Ovary (tissue), 9 donors: Measurements from ENCODE around the gene TRRAP. TPM values are rescaled to one million over a fixed set of nuclear protein-coding genes. Genes with fewer than 3 reads are reported as not detected.

ENCODE experiments used
- DNase-seq, 5 donors: peaks; one replicate each; pipeline ENCODE4 v3.0.0-alpha.2; 2019 to 2020
- H3K27ac ChIP-seq, 2 donors: fragments of 200-600 bp; one replicate each; pipeline versions ENCODE4 v1.5.1 to v1.8.0; 2019 to 2022
- H3K27me3 ChIP-seq: fragments of 200-600 bp; one replicate; pipeline ENCODE4 v1.8.0; 2022
- H3K36me3 ChIP-seq: fragments of 200-600 bp; sonication (generic); one replicate; pipeline ENCODE4 v1.5.1; 2019
- H3K4me1 ChIP-seq: one replicate; pipeline ENCODE4 v1.8.1; 2013; ENCODE audit warnings: mild to moderate bottlenecking, moderate library complexity; ENCODE audit not compliant: insufficient read depth
- H3K4me3 ChIP-seq: fragments of 200-600 bp; sonication (generic); one replicate; pipeline ENCODE4 v1.5.1; 2017
- H3K9me3 ChIP-seq, 2 donors: fragments of 200-600 bp in 1 of 2; sonication (generic) in 1 of 2; one replicate each; pipeline versions ENCODE4 v1.5.1 to v1.8.1; 2013 to 2019; ENCODE audit warnings: mild to moderate bottlenecking in 1 of 2, moderate library complexity in 1 of 2
- CTCF ChIP-seq, 3 donors: fragments of 450-650 bp in 2 of 3; fragments of 200-600 bp in 1 of 3; IDR thresholded peaks; one replicate each; pipeline versions ENCODE4 v1.5.1 to v1.8.0; 2016 to 2022; ENCODE audit warnings: antibody characterized with exemption in 3 of 3, mild to moderate bottlenecking in 1 of 3
- EP300 ChIP-seq: sonication (generic); formaldehyde crosslinking; IDR thresholded peaks from one replicate; pipeline ENCODE4 v1.6.1; 2017; ENCODE audit warnings: antibody characterized with exemption
- POLR2A ChIP-seq: fragments of 450-650 bp; IDR thresholded peaks from one replicate; pipeline ENCODE4 v1.6.1; 2017; ENCODE audit warnings: antibody characterized with exemption, mild to moderate bottlenecking, moderate library complexity
- WGBS, 3 donors: extraction: QIAGEN DNeasy Blood & Tissue Kit in 1 of 3; methylation state at CpG; one replicate each; pipeline versions ENCODE4 v1.1.5 to v1.1.7; 2013 to 2017; 5-methylcytosine and 5-hydroxymethylcytosine counted together
- intact Hi-C, 4 donors: fragments of 100-400 bp; cut with DNase I; formaldehyde crosslinking; loops; one replicate each; pipeline versions ENCODE4 v1.11.0 to v1.15.1; 2022 to 2023
- polyA plus RNA-seq, 2 donors: library from polyadenylated mRNA; stranded (reverse); fragments of 200-250 nt in 1 of 2; fragments of 350-450 nt in 1 of 2; fragmentation: Illumina TruSeq in 1 of 2; extraction: RNeasy Lipid Tissue Mini Kit (QIAGEN cat#74804) in 1 of 2; gene quantifications; one replicate each; pipeline ENCODE4 v1.2.3, GENCODE V29; 2013 to 2014
- total RNA-seq, 7 donors: library from RNA; depleted of rRNA in 2 of 7; stranded (reverse); fragments of >200 nt in 2 of 7; fragmentation: NEBNext Ultra II Directional in 3 of 7; extraction: Animal tissue kit (Norgen Biotek cat#: 25700) in 3 of 7; gene quantifications; one replicate each; pipeline versions ENCODE4 v1.1.0 to v1.2.4, GENCODE V29; 2016 to 2023
- donor health status: DM: no; HTN: no; CAD: no; lungs with moderate emphysema.
- donor health status: DM: no; HTN: no; CAD: no.
- donor health status: Bipolar disorder and iron deficiency.
- donor health status: DM: yes; HTN: yes; CAD: no.
- donor health status: DM: no; HTN: no; CAD: no.
- donor health status: DM: yes; HTN: yes; CAD: no.

TRRAP gene
- total and polyA plus RNA-seq, 9 donors = 15.9 to 47.9 (median 36.6) TPM

GRCh38 chr7:98899816-98900215 is 21.5 kb downstream of the TRRAP start:
- no peaks in the 10 kb centered on the region for H3K4me1 ChIP-seq
- no peaks in the 10 kb centered on the region for H3K9me3 ChIP-seq
- H3K36me3 ChIP-seq = no peaks in the 10 kb centered on the region
- no peak overlapping the region for H3K27ac ChIP-seq
- no peaks in the 10 kb centered on the region for H3K27me3 ChIP-seq
- no peak for DNase-seq
- WGBS, 3 donors = 87 to 90% (median 90%) methylated on average over 7 of the region's 7 CpGs
- no peak overlapping the region for H3K4me3 ChIP-seq
- TF ChIP-seq POLR2A (no peak), CTCF (IDR thresholded peaks at IDR 0.05) (no peak), EP300 (no peak)
- intact Hi-C loops = no loop called here

DNA sequence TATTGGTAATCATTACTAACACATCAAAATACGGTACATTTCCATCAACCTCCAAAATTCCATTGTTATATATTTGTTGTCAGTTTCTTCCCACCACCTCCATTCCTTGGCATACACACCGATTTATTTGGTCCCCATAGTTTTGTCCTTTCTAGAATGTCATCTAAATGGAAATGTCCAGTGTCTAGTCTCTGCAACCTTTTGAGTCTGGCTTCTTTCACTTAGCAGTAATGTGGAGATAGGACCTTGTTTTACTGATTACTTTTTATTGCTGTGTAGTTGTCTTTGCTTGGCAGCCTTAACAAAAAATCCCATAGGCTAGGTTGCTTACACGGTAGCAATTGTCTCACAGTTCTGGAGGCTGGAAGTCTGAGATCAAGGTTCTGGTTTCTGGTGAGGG is 22.5 kb downstream of the TRRAP start:
- Histone ChIP-seq H3K27me3 (no peaks in the 10 kb centered on the region), H3K9me3 (no peaks in the 10 kb centered on the region), H3K4me1 (no peaks in the 10 kb centered on the region), H3K27ac (no peak overlapping the region), H3K4me3 (no peak overlapping the region), H3K36me3 (no peaks in the 10 kb centered on the region)
- TF ChIP-seq EP300 = no peak
- no peak for TF ChIP-seq CTCF (IDR thresholded peaks at IDR 0.05)
- no peak for TF ChIP-seq POLR2A
- 90 to 95% (median 92%) methylated on average over 3 of the region's 3 CpGs for whole genome bisulfite sequencing, 3 donors
- no peak for DNase-seq
- intact Hi-C loops = no loop called here

DNA sequence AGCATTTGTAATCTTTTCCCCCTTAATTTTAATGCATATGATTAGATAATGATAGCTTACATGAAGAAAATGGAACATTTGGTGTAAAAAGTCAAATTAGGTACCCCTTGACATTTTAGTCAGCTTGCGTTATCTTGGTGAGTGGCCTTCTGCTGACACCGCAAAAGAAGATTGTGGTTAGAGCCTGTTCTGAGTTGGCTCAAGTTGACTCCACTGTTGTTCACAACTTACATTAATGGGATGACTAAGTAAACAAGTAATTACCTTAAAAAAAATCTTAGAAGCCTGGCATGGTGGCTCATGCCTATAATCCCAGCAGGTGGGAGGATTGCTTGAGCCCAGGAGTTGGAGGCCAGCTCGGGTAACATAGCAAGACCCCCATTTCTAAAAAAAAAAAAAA is 24.2 kb downstream of the TRRAP start:
- H3K36me3 ChIP-seq = no peaks in the 10 kb centered on the region
- intact Hi-C loops = no loop called here
- no peaks in the 10 kb centered on the region for H3K27me3 ChIP-seq
- TF ChIP-seq CTCF (IDR thresholded peaks at IDR 0.05) (no peak), POLR2A (no peak), EP300 (no peak)
- H3K27ac ChIP-seq = no peak overlapping the region
- WGBS, 3 donors = 87 to 89% (median 88%) methylated on average over 3 of the region's 3 CpGs
- no peaks in the 10 kb centered on the region for H3K9me3 ChIP-seq
- no peak overlapping the region for H3K4me3 ChIP-seq
- no peaks in the 10 kb centered on the region for H3K4me1 ChIP-seq
- no peak for DNase-seq

DNA sequence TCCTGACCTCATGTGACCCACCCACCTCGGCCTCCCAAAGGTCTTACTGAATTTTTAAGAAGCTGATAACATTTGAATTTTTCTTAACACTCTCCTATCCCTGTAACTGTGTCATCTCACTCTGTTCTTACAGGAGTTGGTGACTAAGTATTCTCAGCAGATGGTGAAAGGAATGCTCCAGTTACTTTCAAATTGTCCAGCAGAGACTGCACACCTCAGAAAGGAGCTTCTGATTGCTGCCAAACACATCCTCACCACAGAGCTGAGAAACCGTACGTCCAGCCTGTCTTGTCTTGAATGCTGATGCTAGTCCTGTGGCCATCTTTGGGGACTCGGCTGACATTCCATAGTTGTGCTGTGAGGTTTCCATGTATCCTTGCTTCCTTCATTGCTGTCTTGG is 24.9 kb downstream of the TRRAP start:
- Histone ChIP-seq H3K27ac (no peak overlapping the region), H3K9me3 (no peaks in the 10 kb centered on the region), H3K27me3 (no peaks in the 10 kb centered on the region), H3K4me1 (no peaks in the 10 kb centered on the region), H3K4me3 (no peak overlapping the region), H3K36me3 (no peaks in the 10 kb centered on the region)
- intact Hi-C loops = no loop called here
- no peak for DNase-seq
- 93 to 96% (median 94%) methylated on average over 4 of the region's 4 CpGs for WGBS, 3 donors
- TF ChIP-seq CTCF (IDR thresholded peaks at IDR 0.05) = no peak
- TF ChIP-seq POLR2A = no peak
- TF ChIP-seq EP300 = no peak

DNA sequence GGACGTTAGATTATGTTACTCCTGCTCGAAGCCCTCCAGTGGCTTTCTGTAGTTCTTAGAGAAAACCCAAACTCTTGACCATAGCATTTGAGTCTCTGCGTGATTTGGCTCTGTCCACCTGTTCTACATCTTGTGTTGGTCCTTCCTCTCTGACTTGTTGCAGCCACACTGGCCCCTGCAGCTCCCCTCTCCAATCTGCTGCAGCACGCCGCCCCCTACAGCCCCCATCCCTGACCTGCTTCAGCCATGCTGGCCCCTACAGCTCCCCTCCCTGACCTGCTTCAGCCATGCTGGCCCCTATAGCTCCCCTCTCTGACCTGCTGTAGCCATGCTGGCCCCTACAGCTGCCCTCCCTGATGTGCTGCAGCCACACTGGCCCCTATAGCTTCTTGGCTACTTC is 29.2 kb downstream of the TRRAP start:
- Histone ChIP-seq H3K9me3 (no peaks in the 10 kb centered on the region), H3K27me3 (no peaks in the 10 kb centered on the region), H3K36me3 (no peaks in the 10 kb centered on the region), H3K27ac (no peak overlapping the region), H3K4me1 (no peaks in the 10 kb centered on the region), H3K4me3 (no peak overlapping the region)
- 79 to 90% (median 90%) methylated on average over 5 of the region's 5 CpGs for WGBS, 3 donors
- intact Hi-C loops = no loop called here
- DNase-seq = no peak
- no peak for TF ChIP-seq CTCF (IDR thresholded peaks at IDR 0.05)
- TF ChIP-seq EP300 = no peak
- no peak for TF ChIP-seq POLR2A
